ENCODE measurements around the gene CEP63. TPM values are rescaled to one million over a fixed set of nuclear protein-coding genes. Genes with fewer than 3 reads are reported as not detected.

Gene CEP63
- polyA plus RNA-seq, 1 donor from 2014 or later: 14.1 TPM

- peak overlapping the region; percentile 43 for H3K4me2 ChIP-seq (ENCODE audit: low read length)
- peak overlapping the region; percentile 92 for H3K27ac ChIP-seq (ENCODE audit: low read length)
- H3K9ac ChIP-seq (ENCODE audit: low read length): peak overlapping the region; percentile 68
- no peaks in the 10 kb centered on the region for H3K27me3 ChIP-seq (ENCODE audit: insufficient read depth, low read depth, low read length)
- peak overlapping the region; percentile 63 for H2AFZ ChIP-seq (ENCODE audit: low read depth, low read length)
- TF ChIP-seq MXI1 (conservative IDR thresholded peaks at IDR 0.05; ENCODE audit: poor library complexity, severe bottlenecking) (peak; percentile 64), CTCF (IDR thresholded peaks at IDR 0.05; ENCODE audit: poor library complexity, severe bottlenecking) (peak; percentile 98), REST (IDR thresholded peaks at IDR 0.05; ENCODE audit: borderline replicate concordance) (no peak), SMC3 (conservative IDR thresholded peaks at IDR 0.05; ENCODE audit: poor library complexity) (peak; percentile 98), RAD21 (conservative IDR thresholded peaks at IDR 0.05) (peak; percentile 100), EZH2 (IDR thresholded peaks at IDR 0.05; ENCODE audit: borderline replicate concordance, insufficient read depth, low read length, poor library complexity, severe bottlenecking) (no peak), TAF1 (IDR thresholded peaks at IDR 0.05; ENCODE audit: low read depth) (no peak), POLR2AphosphoS5 (IDR thresholded peaks at IDR 0.05) (no peak), EP300 (conservative IDR thresholded peaks at IDR 0.05; ENCODE audit: poor library complexity, severe bottlenecking) (peak; percentile 22)
- H3F3A ChIP-seq (ENCODE audit: insufficient read depth, low read length, poor library complexity, severe bottlenecking): no peaks in the 10 kb centered on the region
- H3K9me3 ChIP-seq (ENCODE audit: low read length): no peaks in the 10 kb centered on the region
- H3K79me2 ChIP-seq (replicated peaks; ENCODE audit: insufficient read depth, low read length): no peaks in the 10 kb centered on the region
- no peaks in the 10 kb centered on the region for H3K9me2 ChIP-seq (ENCODE audit: insufficient read depth, low read length)
- no peaks in the 10 kb centered on the region for H3K36me3 ChIP-seq (ENCODE audit: insufficient read depth, low read length)
- H4K20me1 ChIP-seq (ENCODE audit: insufficient read depth): no peaks in the 10 kb centered on the region
- H3K4me3 ChIP-seq (ENCODE audit: low read length): peak overlapping the region; percentile 41
Observed at GRCh38 chr3:134600685-134601463, 115.0 kb downstream of the CEP63 start.

GRCh38 chr3:134601539-134602439 is 115.9 kb downstream of the CEP63 start:
- H3K9me2 ChIP-seq (ENCODE audit: insufficient read depth, low read length): no peaks in the 10 kb centered on the region
- TF ChIP-seq POLR2AphosphoS5 (IDR thresholded peaks at IDR 0.05): peak; percentile 50
- TF ChIP-seq EP300 (conservative IDR thresholded peaks at IDR 0.05; ENCODE audit: poor library complexity, severe bottlenecking): no peak
- no peak for TF ChIP-seq EZH2 (IDR thresholded peaks at IDR 0.05; ENCODE audit: borderline replicate concordance, insufficient read depth, low read length, poor library complexity, severe bottlenecking)
- TF ChIP-seq TAF1 (IDR thresholded peaks at IDR 0.05; ENCODE audit: low read depth): no peak
- peak; percentile 61 for TF ChIP-seq RAD21 (conservative IDR thresholded peaks at IDR 0.05)
- peak; percentile 45 for TF ChIP-seq MXI1 (conservative IDR thresholded peaks at IDR 0.05; ENCODE audit: poor library complexity, severe bottlenecking)
- peak; percentile 60 for TF ChIP-seq CTCF (IDR thresholded peaks at IDR 0.05; ENCODE audit: poor library complexity, severe bottlenecking)
- peak; percentile 63 for TF ChIP-seq REST (IDR thresholded peaks at IDR 0.05; ENCODE audit: borderline replicate concordance)
- peak; percentile 59 for TF ChIP-seq SMC3 (conservative IDR thresholded peaks at IDR 0.05; ENCODE audit: poor library complexity)
- H3K4me2 ChIP-seq (ENCODE audit: low read length): peak overlapping the region; percentile 44
- no peaks in the 10 kb centered on the region for H3K9me3 ChIP-seq (ENCODE audit: low read length)
- H3K36me3 ChIP-seq (ENCODE audit: insufficient read depth, low read length): no peaks in the 10 kb centered on the region
- peak overlapping the region; percentile 41 for H3K4me3 ChIP-seq (ENCODE audit: low read length)
- peak overlapping the region; percentile 68 for H3K9ac ChIP-seq (ENCODE audit: low read length)
- peak overlapping the region; percentile 63 for H2AFZ ChIP-seq (ENCODE audit: low read depth, low read length)
- H3K27me3 ChIP-seq (ENCODE audit: insufficient read depth, low read depth, low read length): no peaks in the 10 kb centered on the region
- H4K20me1 ChIP-seq (ENCODE audit: insufficient read depth): no peaks in the 10 kb centered on the region
- peak overlapping the region; percentile 92 for H3K27ac ChIP-seq (ENCODE audit: low read length)
- no peaks in the 10 kb centered on the region for H3K79me2 ChIP-seq (replicated peaks; ENCODE audit: insufficient read depth, low read length)
- no peaks in the 10 kb centered on the region for H3F3A ChIP-seq (ENCODE audit: insufficient read depth, low read length, poor library complexity, severe bottlenecking)
